ENCODE results near the gene ZNF536.

Gene ZNF536

GRCh38 chr19:30362156-30362754 lies 9.9 kb upstream of the ZNF536 start:
- Mint-ChIP-seq H3K9me3 (no peaks in the 10 kb centered on the region), H3K36me3 (ENCODE audit: low read depth) (no peaks in the 10 kb centered on the region), H3K27ac (no peak overlapping the region), H3K4me3 (no peak overlapping the region), H3K27me3 (ENCODE audit: low read depth, poor library complexity) (peaks cover 38% of the 10 kb centered on the region), H3K4me1 (peaks cover 19% of the 10 kb centered on the region)
- no peak for TF ChIP-seq CTCF (IDR thresholded peaks at IDR 0.05)
- no peak for DNase-seq

- no peak overlapping the region for H3K4me3 Mint-ChIP-seq
- TF ChIP-seq CTCF (IDR thresholded peaks at IDR 0.05) = no peak
- H3K27me3 Mint-ChIP-seq (ENCODE audit: low read depth, poor library complexity) = peaks cover 46% of the 10 kb centered on the region
- H3K27ac Mint-ChIP-seq = no peak overlapping the region
- DNase-seq = no peak
- peaks cover 19% of the 10 kb centered on the region for H3K4me1 Mint-ChIP-seq
- H3K9me3 Mint-ChIP-seq = no peaks in the 10 kb centered on the region
- H3K36me3 Mint-ChIP-seq (ENCODE audit: low read depth) = no peaks in the 10 kb centered on the region
These were observed 9.1 kb upstream of the ZNF536 start for GRCh38 chr19:30363073-30363472.

GRCh38 chr19:30364866-30365800 lies 7.1 kb upstream of the ZNF536 start:
- Mint-ChIP-seq H3K27ac (no peak overlapping the region), H3K36me3 (ENCODE audit: low read depth) (no peaks in the 10 kb centered on the region), H3K4me3 (no peak overlapping the region), H3K9me3 (no peaks in the 10 kb centered on the region), H3K4me1 (peaks cover 13% of the 10 kb centered on the region), H3K27me3 (ENCODE audit: low read depth, poor library complexity) (peaks cover 62% of the 10 kb centered on the region)
- DNase-seq = no peak
- no peak for TF ChIP-seq CTCF (IDR thresholded peaks at IDR 0.05)

- Mint-ChIP-seq H3K4me3 (no peak overlapping the region), H3K36me3 (ENCODE audit: low read depth) (no peaks in the 10 kb centered on the region), H3K27me3 (ENCODE audit: low read depth, poor library complexity) (peaks cover 68% of the 10 kb centered on the region), H3K27ac (no peak overlapping the region), H3K9me3 (no peaks in the 10 kb centered on the region), H3K4me1 (peaks cover 2% of the 10 kb centered on the region)
- DNase-seq = no peak
- no peak for TF ChIP-seq CTCF (IDR thresholded peaks at IDR 0.05)
These were observed 5.9 kb upstream of the ZNF536 start for GRCh38 chr19:30366282-30366681.

- DNase-seq = no peak
- no peaks in the 10 kb centered on the region for H3K4me1 Mint-ChIP-seq
These were observed 5.2 kb upstream of the ZNF536 start for GRCh38 chr19:30367006-30367405.

More at GRCh38 chr19:30367006-30367405, 5.2 kb upstream of the ZNF536 start:
- Mint-ChIP-seq H3K36me3 (ENCODE audit: low read depth) (no peaks in the 10 kb centered on the region), H3K27me3 (ENCODE audit: low read depth, poor library complexity) (peaks cover 75% of the 10 kb centered on the region), H3K9me3 (no peaks in the 10 kb centered on the region), H3K27ac (no peak overlapping the region), H3K4me3 (no peak overlapping the region)
- no peak for TF ChIP-seq CTCF (IDR thresholded peaks at IDR 0.05)

All from nephron progenitor cell (in vitro differentiated cells).